ENCODE measurements around the gene PDCD2L.
"Not testable (repeated sequence)": the region's sequence is repeated elsewhere in the genome, so short reads cannot be mapped to it uniquely, and the experiment has no call there.

Gene PDCD2L

GRCh38 chr19:34426096-34426661 lies 22.0 kb downstream of the PDCD2L start:
- no peak for DNase-seq

DNA sequence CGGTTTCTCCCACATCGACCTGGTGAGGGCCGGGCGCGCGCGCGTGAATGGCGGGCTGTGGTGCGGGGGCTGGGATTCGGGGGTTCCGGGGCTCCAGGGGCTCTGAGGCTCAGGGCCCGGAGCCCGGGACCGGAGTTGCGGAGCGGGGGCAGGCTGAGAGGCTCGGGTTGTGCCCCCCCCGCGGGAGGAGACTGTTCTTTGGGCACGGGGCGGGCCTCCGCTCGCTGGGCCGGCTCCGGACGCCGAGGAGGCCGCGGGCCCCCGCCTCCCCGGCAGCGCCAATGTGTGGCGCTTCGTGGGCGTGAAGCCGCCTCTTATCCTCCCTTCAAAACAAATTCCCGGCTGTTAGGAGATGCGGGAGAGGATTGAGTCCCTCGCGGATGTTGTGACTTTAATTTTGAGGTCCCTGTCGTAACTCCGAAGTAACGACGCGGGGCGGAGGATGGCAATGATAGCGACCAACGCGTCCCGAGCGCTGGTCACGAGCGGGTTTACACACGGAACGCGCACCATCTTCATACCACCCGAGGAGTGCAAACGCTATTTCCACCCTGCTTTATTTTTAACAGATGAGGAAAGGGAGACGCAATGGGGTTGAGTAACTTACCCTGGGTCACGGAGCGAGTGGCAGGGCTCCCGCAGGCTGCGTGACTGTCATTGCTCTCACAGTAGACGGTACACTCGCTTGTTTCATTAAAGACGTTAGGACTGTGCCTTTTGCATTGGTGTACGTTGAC lies 24.5 kb downstream of the PDCD2L start:
- DNase-seq: no peak

GRCh38 chr19:34429553-34429952 lies 25.4 kb downstream of the PDCD2L start:
- DNase-seq: no peak

DNA sequence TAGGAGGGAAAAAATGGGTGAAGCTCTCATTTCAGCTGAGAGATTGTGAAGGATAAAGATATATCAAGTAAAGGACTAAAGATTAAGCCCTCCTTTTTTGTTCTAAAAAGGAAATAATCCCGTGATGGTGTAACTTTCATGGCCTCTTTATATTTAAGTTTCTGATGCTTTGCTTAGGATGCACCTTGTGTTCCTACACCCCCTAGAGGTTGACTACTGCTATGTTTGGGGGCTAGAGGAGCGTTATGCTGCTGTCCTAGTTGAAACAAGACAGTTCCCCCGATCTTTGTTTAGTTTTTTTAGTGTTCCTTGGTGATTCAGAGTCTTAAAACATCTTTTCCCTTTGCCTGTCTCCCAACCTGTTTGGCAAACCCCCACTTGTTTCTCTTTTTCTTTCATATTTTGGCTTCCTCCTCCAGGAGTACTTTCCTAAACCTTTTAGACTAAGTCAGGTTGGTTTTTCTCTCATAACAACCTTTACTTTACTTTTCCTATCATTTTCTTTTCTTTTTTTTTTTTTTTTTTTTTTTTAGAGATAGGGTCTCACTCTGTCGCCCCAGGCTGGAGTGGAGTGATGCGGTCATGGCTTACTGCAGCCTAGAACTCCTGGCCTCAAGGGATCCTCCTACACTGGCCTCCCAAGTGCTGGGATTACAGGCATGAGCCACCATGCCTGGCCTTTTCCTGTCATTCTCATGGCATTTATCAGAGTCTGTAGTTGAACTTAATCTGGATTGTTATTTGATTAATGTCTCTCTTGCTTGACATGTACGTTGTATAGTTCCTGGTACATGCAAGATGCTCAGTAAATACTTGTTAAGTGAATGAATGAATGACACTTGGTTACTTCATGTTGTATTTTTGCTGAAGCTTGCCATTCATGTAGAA lies 26.8 kb downstream of the PDCD2L start:
- no peak for DNase-seq

GRCh38 chr19:34431681-34432402 lies 27.6 kb downstream of the PDCD2L start:
- no peak for DNase-seq

- no peak for DNase-seq
Measured at GRCh38 chr19:34432797-34433196, 28.6 kb downstream of the PDCD2L start.

DNA sequence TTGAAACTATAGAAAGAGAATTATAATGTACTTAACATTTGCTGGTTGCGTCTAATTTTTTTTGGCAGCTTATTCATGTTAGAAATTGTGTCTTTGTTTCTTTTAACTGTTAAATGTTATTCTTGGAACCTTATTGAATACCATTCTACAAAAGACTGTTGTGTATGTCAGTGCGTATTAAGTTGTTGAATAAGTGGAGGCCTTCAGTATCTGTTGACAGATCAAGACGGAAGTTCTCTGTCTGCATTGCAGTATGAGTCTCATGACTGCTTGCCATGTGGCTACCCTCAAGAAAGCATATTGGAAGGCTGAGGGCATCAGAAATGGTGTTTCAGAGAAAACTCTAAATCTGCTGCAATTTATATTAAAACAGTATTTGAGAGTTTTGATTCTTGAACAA lies 32.5 kb downstream of the PDCD2L start:
- no peak for DNase-seq

DNA sequence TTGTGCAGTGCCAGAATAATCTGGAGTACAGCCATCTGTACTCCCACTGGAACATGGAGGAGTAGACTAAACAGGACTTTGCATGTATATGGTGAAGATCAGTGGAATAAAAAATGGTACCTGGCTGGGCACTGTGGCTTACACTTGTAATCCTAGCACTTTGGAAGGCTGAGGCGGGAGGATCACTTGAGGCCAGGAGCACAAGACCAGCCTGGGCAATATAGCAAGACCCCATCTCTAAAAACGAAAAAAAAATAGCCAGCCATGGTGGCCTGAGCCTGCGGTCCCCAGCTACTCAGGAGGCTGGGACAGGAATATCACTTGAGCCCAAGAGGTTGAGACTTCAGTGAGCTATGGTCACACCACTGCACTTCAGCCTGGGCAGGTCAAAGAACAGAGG lies 44.0 kb downstream of the PDCD2L start:
- DNase-seq: no peak

- DNase-seq: no peak
Measured at GRCh38 chr19:34452723-34453122, 48.5 kb downstream of the PDCD2L start.

DNA sequence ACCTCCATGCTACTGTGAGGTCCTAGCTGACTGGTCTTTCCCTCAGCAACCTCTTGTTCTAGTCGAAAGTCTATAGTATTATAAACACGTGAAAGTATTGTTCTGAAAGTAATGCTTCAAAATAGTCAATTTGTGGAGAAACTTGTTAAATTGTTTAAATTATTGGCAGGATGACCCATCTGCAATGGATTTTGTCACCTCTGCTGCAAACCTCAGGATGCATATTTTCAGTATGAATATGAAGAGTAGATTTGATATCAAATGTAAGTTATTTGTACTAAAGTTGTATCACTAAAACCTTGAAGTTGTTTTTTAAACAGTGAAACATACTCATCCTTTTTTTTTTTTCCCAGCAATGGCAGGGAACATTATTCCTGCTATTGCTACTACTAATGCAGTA lies 49.9 kb downstream of the PDCD2L start:
- no peak for DNase-seq

- no peak for DNase-seq
Measured at GRCh38 chr19:34454685-34455084, 50.5 kb downstream of the PDCD2L start.

DNA sequence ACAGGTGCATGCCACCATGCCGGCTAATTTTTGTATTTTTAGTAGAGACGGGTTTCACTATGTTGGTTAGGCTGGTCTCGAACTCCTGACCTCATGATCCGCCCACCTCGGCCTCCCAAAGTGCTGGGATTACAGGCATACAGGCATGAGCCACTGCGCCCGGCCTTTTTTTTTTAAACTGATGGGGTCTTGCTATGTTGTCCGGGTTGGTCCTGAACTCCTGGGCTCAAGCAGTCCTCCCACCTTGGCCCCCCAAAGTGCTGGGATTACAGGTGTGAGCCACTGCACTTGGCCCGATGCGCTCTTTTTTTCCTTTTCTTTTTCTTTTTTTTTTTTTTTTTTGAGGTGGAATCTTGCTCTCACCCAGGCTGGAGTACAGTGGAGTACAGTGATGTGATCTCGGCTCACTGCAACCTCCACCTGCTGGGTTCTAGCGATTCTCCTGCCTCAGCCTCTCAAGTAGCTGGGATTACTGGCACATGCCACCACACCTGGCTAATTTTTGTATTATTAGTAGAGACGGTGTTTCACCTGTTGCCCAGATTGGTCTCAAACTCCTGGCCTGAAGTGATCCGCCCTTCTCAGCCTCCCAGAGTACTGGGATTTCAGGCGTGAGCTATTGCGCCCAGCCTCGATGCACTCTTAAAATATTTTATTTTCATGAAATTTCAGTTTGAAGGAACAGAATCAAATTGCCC lies 51.7 kb downstream of the PDCD2L start:
- not testable (repeated sequence) for DNase-seq

GRCh38 chr19:34457446-34457845 lies 53.2 kb downstream of the PDCD2L start:
- DNase-seq: no peak

GRCh38 chr19:34458677-34459076 lies 54.5 kb downstream of the PDCD2L start:
- no peak for DNase-seq

- DNase-seq: no peak
Measured at GRCh38 chr19:34459614-34460013, 55.4 kb downstream of the PDCD2L start.

GRCh38 chr19:34461375-34462100 lies 57.3 kb downstream of the PDCD2L start:
- no peak for DNase-seq

DNA sequence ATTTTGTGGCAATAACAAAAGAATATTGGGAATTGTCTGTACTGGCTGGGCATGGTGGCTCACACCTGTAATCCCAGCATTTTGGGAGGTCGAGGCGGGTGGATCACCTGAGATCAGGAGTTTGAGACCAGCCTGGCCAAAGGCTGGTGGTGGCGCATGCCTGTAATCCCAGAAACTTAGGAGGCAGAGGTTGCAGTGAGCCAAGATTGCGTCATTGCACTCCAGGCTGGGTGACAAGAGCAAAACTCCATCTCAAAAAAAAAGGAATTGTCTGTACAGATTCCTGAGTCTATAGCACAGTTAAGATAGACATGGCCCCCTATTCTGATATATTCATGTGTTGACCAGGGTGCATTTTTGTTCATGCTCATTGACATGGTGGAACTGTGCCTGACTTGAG lies 60.6 kb downstream of the PDCD2L start:
- not testable (repeated sequence) for DNase-seq

- DNase-seq: no peak
Measured at GRCh38 chr19:34468409-34468808, 64.2 kb downstream of the PDCD2L start.

DNA sequence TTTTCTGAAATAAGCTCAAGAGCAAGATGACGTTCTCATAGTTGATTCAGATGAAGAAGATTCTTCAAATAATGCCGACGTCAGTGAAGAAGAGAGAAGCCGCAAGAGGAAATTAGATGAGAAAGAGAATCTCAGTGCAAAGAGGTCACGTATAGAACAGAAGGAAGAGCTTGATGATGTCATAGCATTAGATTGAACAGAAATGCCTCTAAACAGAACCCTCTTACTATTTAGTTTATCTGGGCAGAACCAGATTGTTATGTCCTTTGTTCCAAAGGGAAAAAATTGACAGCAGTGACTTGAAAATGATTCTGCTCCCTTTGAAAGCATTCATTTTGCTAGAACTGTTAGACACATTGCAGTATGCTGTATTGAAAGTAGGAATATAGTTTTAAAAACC lies 64.8 kb downstream of the PDCD2L start:
- DNase-seq: not testable (repeated sequence)

GRCh38 chr19:34471906-34472700 lies 67.9 kb downstream of the PDCD2L start:
- DNase-seq: no peak
